Peyer's patch (tissue), 4 donors: ENCODE data around the gene ANKS6. TPM values are rescaled to one million over a fixed set of nuclear protein-coding genes. Genes with fewer than 3 reads are reported as not detected.

Experiments
- DNase-seq, 3 donors: peaks; one replicate each; pipeline ENCODE4 v3.0.0-alpha.2; 2017 to 2019
- H3K27ac ChIP-seq, 4 donors: fragments of 200-600 bp; sonication (generic); one replicate each; pipeline ENCODE4 v1.5.1; 2016 to 2019
- H3K27me3 ChIP-seq, 2 donors: fragments of 200-600 bp; sonication (generic); one replicate each; pipeline ENCODE4 v1.5.1; 2019
- H3K36me3 ChIP-seq, 3 donors: fragments of 200-600 bp; sonication (generic); one replicate each; pipeline ENCODE4 v1.5.1; 2016 to 2019
- H3K4me1 ChIP-seq, 4 donors: fragments of 200-600 bp; sonication (generic); one replicate each; pipeline ENCODE4 v1.5.1; 2016 to 2019
- H3K4me3 ChIP-seq, 4 donors: fragments of 200-600 bp; sonication (generic); 1 replicate in 3 of 4; 2 replicates in 1 of 4; pipeline ENCODE4 v1.5.1; 2016 to 2019; ENCODE audit warnings: mild to moderate bottlenecking in 1 of 4
- H3K9me3 ChIP-seq, 4 donors: fragments of 200-600 bp; sonication (generic); one replicate each; pipeline ENCODE4 v1.5.1; 2016 to 2019; ENCODE audit warnings: mild to moderate bottlenecking in 1 of 4
- CTCF ChIP-seq, 6 experiments: fragments of 450-650 bp in 4 of 6; fragments of 200-600 bp in 2 of 6; sonication (generic) in 1 of 6; IDR thresholded peaks; one replicate each; pipeline ENCODE4 v1.5.1; 2017 to 2019; ENCODE audit warnings: antibody characterized with exemption in 6 of 6, mild to moderate bottlenecking in 3 of 6, moderate library complexity in 1 of 6
- POLR2A ChIP-seq, 2 donors: fragments of 450-650 bp; IDR thresholded peaks; one replicate each; pipeline ENCODE4 v1.5.1; 2017; ENCODE audit warnings: antibody characterized with exemption in 2 of 2, mild to moderate bottlenecking in 2 of 2, moderate library complexity in 2 of 2
- total RNA-seq, 4 donors: library from RNA; depleted of rRNA; stranded (reverse); fragments of >200 nt; gene quantifications; one replicate each; pipeline ENCODE4 v1.1.0, GENCODE V29; 2016

Gene ANKS6
- total RNA-seq, 4 donors from 2014 or later = 39.8 to 79.6 (median 54.6) TPM

- Histone ChIP-seq H3K9me3 (no peaks in the 10 kb centered on the region), H3K36me3 (no peaks in the 10 kb centered on the region), H3K4me1 (peaks cover 0 to 45% (median 4%) of the 10 kb centered on the region in 4 donors), H3K4me3 (peak overlapping the region; percentile 50 to 72 (median 62)), H3K27ac (peak overlapping the region in 3 of 4 donors; percentile 47 to 87 (median 86)), H3K27me3 (no peaks in the 10 kb centered on the region)
- TF ChIP-seq CTCF (IDR thresholded peaks at IDR 0.05) = no peak
- TF ChIP-seq POLR2A (IDR thresholded peaks at IDR 0.05) = peak; percentile 50 to 65
- peak in 2 of 3 donors; percentile 87 to 89 for DNase-seq
Measured at GRCh38 chr9:98808411-98808815, 12.1 kb upstream of the ANKS6 start.

GRCh38 chr9:98807814-98808195, 11.4 kb upstream of the ANKS6 start:
- DNase-seq = peak in 1 of 3 donors; percentile 64

GRCh38 chr9:98807070-98807813, 10.9 kb upstream of the ANKS6 start, which contains the start of gene GALNT12:
GALNT12 (plus strand) TSS chr9:98807670; CDS start chr9:98807699, 29 bp downstream.
- H3K4me1 ChIP-seq = peaks cover 0 to 45% (median 4%) of the 10 kb centered on the region in 4 donors

More at GRCh38 chr9:98807814-98808195, 11.4 kb upstream of the ANKS6 start:
- H3K27ac ChIP-seq = peak overlapping the region; percentile 14 to 87 (median 66)
- peaks cover 0 to 45% (median 4%) of the 10 kb centered on the region in 4 donors for H3K4me1 ChIP-seq
- H3K4me3 ChIP-seq = peak overlapping the region; percentile 50 to 72 (median 62)
- no peaks in the 10 kb centered on the region for H3K27me3 ChIP-seq
- H3K36me3 ChIP-seq = no peaks in the 10 kb centered on the region
- H3K9me3 ChIP-seq = no peaks in the 10 kb centered on the region
- no peak for TF ChIP-seq POLR2A (IDR thresholded peaks at IDR 0.05)
- no peak for TF ChIP-seq CTCF (IDR thresholded peaks at IDR 0.05)

GRCh38 chr9:98806394-98807035, 10.2 kb upstream of the ANKS6 start:
- H3K4me3 ChIP-seq = peak overlapping the region in 1 of 4 donors; percentile 1
- peak in 1 of 3 donors; percentile 45 for DNase-seq
- H3K27ac ChIP-seq = peak overlapping the region in 3 of 4 donors; percentile 8 to 87 (median 86)
- no peaks in the 10 kb centered on the region for H3K36me3 ChIP-seq
- TF ChIP-seq CTCF (IDR thresholded peaks at IDR 0.05) (peak in 3 of 6 experiments; percentile 23 to 42 (median 29)), POLR2A (IDR thresholded peaks at IDR 0.05) (no peak)
- H3K4me1 ChIP-seq = peaks cover 0 to 45% (median 4%) of the 10 kb centered on the region in 4 donors
- no peaks in the 10 kb centered on the region for H3K27me3 ChIP-seq
- H3K9me3 ChIP-seq = no peaks in the 10 kb centered on the region

More at GRCh38 chr9:98807070-98807813, 10.9 kb upstream of the ANKS6 start, which contains the start of gene GALNT12:
- Histone ChIP-seq H3K27ac (peak within 1 kb of the TSS; percentile 32 to 87 (median 66)), H3K27me3 (no peaks in the 10 kb centered on the region), H3K9me3 (no peaks in the 10 kb centered on the region), H3K36me3 (no peaks in the 10 kb centered on the region), H3K4me3 (peak within 1 kb of the TSS; percentile 50 to 72 (median 62))
- DNase-seq = peak; percentile 49 to 87 (median 81)
- TF ChIP-seq POLR2A (IDR thresholded peaks at IDR 0.05) (peak; percentile 53 to 54), CTCF (IDR thresholded peaks at IDR 0.05) (peak in 2 of 6 experiments; percentile 8 to 19)

- peak in 1 of 3 donors; percentile 55 for DNase-seq
- Histone ChIP-seq H3K9me3 (no peaks in the 10 kb centered on the region), H3K36me3 (no peaks in the 10 kb centered on the region), H3K4me1 (peaks cover 0 to 45% (median 4%) of the 10 kb centered on the region in 4 donors), H3K4me3 (peak overlapping the region in 2 of 4 donors; percentile 5 to 18), H3K27me3 (no peaks in the 10 kb centered on the region), H3K27ac (peak overlapping the region in 3 of 4 donors; percentile 8 to 87 (median 86))
- TF ChIP-seq CTCF (IDR thresholded peaks at IDR 0.05) = no peak
- TF ChIP-seq POLR2A (IDR thresholded peaks at IDR 0.05) = peak in 1 of 2 donors; percentile 2
Measured at GRCh38 chr9:98805506-98806272, 9.3 kb upstream of the ANKS6 start.
